Spleen (tissue), 7 donors: Measurements from ENCODE around the gene CLCNKB.
"Not testable (repeated sequence)": the region's sequence is repeated elsewhere in the genome, so short reads cannot be mapped to it uniquely, and the experiment has no call there.

Experiments used
- CTCF ChIP-seq, 11 experiments: fragments of 200-600 bp in 7 of 11; fragments of 450-650 bp in 4 of 11; sonication (generic) in 4 of 11; IDR thresholded peaks in 8 of 11; conservative IDR thresholded peaks in 3 of 11; 1 replicate in 7 of 11; 2 replicates in 4 of 11; pipeline versions ENCODE4 v1.4.0 to v1.8.0; 2016 to 2021; ENCODE audit warnings: antibody characterized with exemption in 11 of 11, inconsistent platforms in 4 of 11, mild to moderate bottlenecking in 1 of 11
- POLR2AphosphoS5 ChIP-seq, 3 donors: sonication (generic); formaldehyde crosslinking; IDR thresholded peaks; one replicate each; pipeline ENCODE4 v1.5.1; 2017; ENCODE audit warnings: antibody characterized with exemption in 3 of 3
- donor health status: DM: no; HTN: no; CAD: no; lungs with moderate emphysema.
- donor health status: DM: no; HTN: no; CAD: no.
- donor health status: DM: no; HTN: no; CAD: no.

- not testable (repeated sequence) for TF ChIP-seq POLR2AphosphoS5 (IDR thresholded peaks at IDR 0.05); CTCF (IDR thresholded peaks at IDR 0.05 in 8 of 11, conservative IDR thresholded peaks at IDR 0.05 in 3 of 11)
Observed at GRCh38 chr1:16029003-16029268, 14.6 kb upstream of the CLCNKB start.
